ENCODE measurements around the gene AGBL1. TPM values are rescaled to one million over a fixed set of nuclear protein-coding genes. Genes with fewer than 3 reads are reported as not detected.
A peak's percentile ranks its signal among the peaks of the same experiment; 100 is the strongest.

Gene AGBL1
- total and polyA plus RNA-seq, 4 donors, result 0.08 to 147 (median 4.7) TPM

GRCh38 chr15:86919581-86919980, 839.9 kb downstream of the AGBL1 start:
- Histone ChIP-seq H3K27me3 (ENCODE audit: control insufficient read depth in 3 of 3, insufficient read depth in 3 of 3, low read length in 2 of 3) (no peaks in the 10 kb centered on the region), H3K27ac (ENCODE audit: low read depth in 1 of 2, low read length in 1 of 2) (peak overlapping the region in 1 of 2 donors; percentile 59), H3K4me1 (ENCODE audit: control insufficient read depth in 5 of 5, insufficient read depth in 5 of 5, low read length in 5 of 5) (peaks cover 0 to 28% (median 13%) of the 10 kb centered on the region in 5 donors), H3K9ac (ENCODE audit: insufficient read depth in 1 of 2, low read length in 2 of 2) (no peak overlapping the region), H3K36me3 (ENCODE audit: control insufficient read depth in 4 of 4, insufficient read depth in 4 of 4, low read length in 4 of 4) (no peaks in the 10 kb centered on the region), H3K4me3 (no peak overlapping the region), H3K9me3 (ENCODE audit: control insufficient read depth in 4 of 4, insufficient read depth in 3 of 4, low read length in 3 of 4) (peaks cover 0 to 2% (median 0%) of the 10 kb centered on the region in 4 donors)
- 51 to 52% methylated on average over 4 of the region's 4 CpGs for WGBS, 2 donors
- no peak for TF ChIP-seq CTCF (IDR thresholded peaks at IDR 0.05; ENCODE audit: control extremely low read depth, extremely low read depth)
- ATAC-seq (ENCODE audit: insufficient read depth, low FRiP score) (no peak), DNase-seq (peak in 2 of 3 donors; percentile 43 to 71)

- Histone ChIP-seq H3K4me1 (ENCODE audit: control insufficient read depth in 5 of 5, insufficient read depth in 5 of 5, low read length in 5 of 5) (no peaks in the 10 kb centered on the region), H3K4me3 (no peak overlapping the region), H3K9me3 (ENCODE audit: control insufficient read depth in 4 of 4, insufficient read depth in 3 of 4, low read length in 3 of 4) (no peaks in the 10 kb centered on the region), H3K9ac (ENCODE audit: insufficient read depth in 1 of 2, low read length in 2 of 2) (no peak overlapping the region), H3K27ac (ENCODE audit: low read depth in 1 of 2, low read length in 1 of 2) (no peak overlapping the region), H3K27me3 (ENCODE audit: control insufficient read depth in 3 of 3, insufficient read depth in 3 of 3, low read length in 2 of 3) (no peaks in the 10 kb centered on the region), H3K36me3 (ENCODE audit: control insufficient read depth in 4 of 4, insufficient read depth in 4 of 4, low read length in 4 of 4) (no peaks in the 10 kb centered on the region)
- no peak for ATAC-seq (ENCODE audit: insufficient read depth, low FRiP score)
- WGBS, 2 donors, result 89 to 92% methylated on average over 2 of the region's 2 CpGs
- DNase-seq, result no peak
- TF ChIP-seq CTCF (IDR thresholded peaks at IDR 0.05; ENCODE audit: control extremely low read depth, extremely low read depth), result no peak
These were observed 849.8 kb downstream of the AGBL1 start for GRCh38 chr15:86929461-86929860.

- Histone ChIP-seq H3K9ac (ENCODE audit: insufficient read depth in 1 of 2, low read length in 2 of 2) (no peak overlapping the region), H3K27ac (ENCODE audit: low read depth in 1 of 2, low read length in 1 of 2) (no peak overlapping the region), H3K36me3 (ENCODE audit: control insufficient read depth in 4 of 4, insufficient read depth in 4 of 4, low read length in 4 of 4) (no peaks in the 10 kb centered on the region), H3K9me3 (ENCODE audit: control insufficient read depth in 4 of 4, insufficient read depth in 3 of 4, low read length in 3 of 4) (peaks cover 0 to 2% (median 0%) of the 10 kb centered on the region in 4 donors), H3K27me3 (ENCODE audit: control insufficient read depth in 3 of 3, insufficient read depth in 3 of 3, low read length in 2 of 3) (no peaks in the 10 kb centered on the region), H3K4me3 (no peak overlapping the region), H3K4me1 (ENCODE audit: control insufficient read depth in 5 of 5, insufficient read depth in 5 of 5, low read length in 5 of 5) (no peaks in the 10 kb centered on the region)
- TF ChIP-seq CTCF (IDR thresholded peaks at IDR 0.05; ENCODE audit: control extremely low read depth, extremely low read depth), result no peak
- DNase-seq (no peak), ATAC-seq (ENCODE audit: insufficient read depth, low FRiP score) (no peak)
- WGBS, 2 donors, result 85 to 88% methylated on average over 4 of the region's 4 CpGs
These were observed 852.8 kb downstream of the AGBL1 start for GRCh38 chr15:86932456-86932855.

GRCh38 chr15:86935841-86936240, 856.2 kb downstream of the AGBL1 start:
- TF ChIP-seq CTCF (IDR thresholded peaks at IDR 0.05; ENCODE audit: control extremely low read depth, extremely low read depth), result no peak
- Histone ChIP-seq H3K27ac (ENCODE audit: low read depth in 1 of 2, low read length in 1 of 2) (no peak overlapping the region), H3K4me1 (ENCODE audit: control insufficient read depth in 5 of 5, insufficient read depth in 5 of 5, low read length in 5 of 5) (no peaks in the 10 kb centered on the region), H3K9me3 (ENCODE audit: control insufficient read depth in 4 of 4, insufficient read depth in 3 of 4, low read length in 3 of 4) (peaks cover 0 to 2% (median 0%) of the 10 kb centered on the region in 4 donors), H3K9ac (ENCODE audit: insufficient read depth in 1 of 2, low read length in 2 of 2) (no peak overlapping the region), H3K27me3 (ENCODE audit: control insufficient read depth in 3 of 3, insufficient read depth in 3 of 3, low read length in 2 of 3) (no peaks in the 10 kb centered on the region), H3K4me3 (no peak overlapping the region), H3K36me3 (ENCODE audit: control insufficient read depth in 4 of 4, insufficient read depth in 4 of 4, low read length in 4 of 4) (no peaks in the 10 kb centered on the region)
- DNase-seq (no peak), ATAC-seq (ENCODE audit: insufficient read depth, low FRiP score) (no peak)
- WGBS, 2 donors, result 67 to 76% methylated on average over 8 of the region's 8 CpGs
